Mucosa of rectum (tissue), 2 donors: ENCODE measurements around the gene ELOVL7.
"Not testable (repeated sequence)": the region's sequence is repeated elsewhere in the genome, so short reads cannot be mapped to it uniquely, and the experiment has no call there.

Experiments
- H3K27ac ChIP-seq, 2 donors: one replicate each; pipeline ENCODE4 v1.7.0; 2013; ENCODE audit warnings: inconsistent platforms in 2 of 2, low read depth in 2 of 2, low read length in 2 of 2
- H3K27me3 ChIP-seq, 2 donors: one replicate each; pipeline ENCODE4 v1.7.0; 2013; ENCODE audit warnings: low read length in 2 of 2; ENCODE audit not compliant: control insufficient read depth in 2 of 2, insufficient read depth in 2 of 2
- H3K36me3 ChIP-seq, 2 donors: one replicate each; pipeline ENCODE4 v1.7.0; 2013; ENCODE audit warnings: low read length in 2 of 2; ENCODE audit not compliant: control insufficient read depth in 2 of 2, insufficient read depth in 2 of 2
- H3K4me1 ChIP-seq, 2 donors: one replicate each; pipeline ENCODE4 v1.7.0; 2013; ENCODE audit warnings: low read length in 2 of 2, mild to moderate bottlenecking in 1 of 2; ENCODE audit not compliant: control insufficient read depth in 2 of 2, insufficient read depth in 2 of 2
- H3K4me3 ChIP-seq, 2 donors: one replicate each; pipeline ENCODE4 v1.7.0; 2013; ENCODE audit warnings: low read length in 2 of 2
- H3K9ac ChIP-seq, 2 donors: one replicate each; pipeline ENCODE4 v1.7.0; 2013; ENCODE audit warnings: low read length in 2 of 2, low read depth in 1 of 2, mild to moderate bottlenecking in 1 of 2
- H3K9me3 ChIP-seq, 2 donors: one replicate each; pipeline ENCODE4 v1.7.0; 2013; ENCODE audit warnings: low read length in 2 of 2; ENCODE audit not compliant: control insufficient read depth in 2 of 2
- donor health status: healthy.
- donor health status: Normal muscosa, but diverticular disease.

Gene ELOVL7

DNA sequence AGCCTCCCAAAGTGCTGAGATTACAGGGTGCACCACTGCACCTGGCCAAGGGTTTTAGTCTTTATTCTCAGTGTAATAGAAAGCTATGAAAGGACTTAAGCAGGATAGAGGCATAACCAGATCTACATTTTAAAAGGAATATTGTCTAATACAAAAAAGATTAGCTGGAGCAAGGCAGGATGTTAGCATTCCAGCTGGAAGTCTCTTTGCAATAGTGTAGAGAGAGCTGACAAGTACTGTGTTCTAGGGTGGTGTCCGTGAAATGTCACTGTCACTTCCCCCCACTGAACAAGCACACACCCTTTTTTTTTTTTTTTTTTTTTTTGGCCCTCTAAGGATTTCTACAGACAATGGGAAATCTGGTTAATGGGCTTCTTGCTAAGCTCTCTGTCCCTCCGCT, 119.9 kb downstream of the ELOVL7 start:
- Histone ChIP-seq H3K9ac (no peak overlapping the region), H3K27ac (no peak overlapping the region), H3K27me3 (no peaks in the 10 kb centered on the region), H3K36me3 (no peaks in the 10 kb centered on the region), H3K4me1 (no peaks in the 10 kb centered on the region), H3K4me3 (no peak overlapping the region), H3K9me3 (no peaks in the 10 kb centered on the region)

DNA sequence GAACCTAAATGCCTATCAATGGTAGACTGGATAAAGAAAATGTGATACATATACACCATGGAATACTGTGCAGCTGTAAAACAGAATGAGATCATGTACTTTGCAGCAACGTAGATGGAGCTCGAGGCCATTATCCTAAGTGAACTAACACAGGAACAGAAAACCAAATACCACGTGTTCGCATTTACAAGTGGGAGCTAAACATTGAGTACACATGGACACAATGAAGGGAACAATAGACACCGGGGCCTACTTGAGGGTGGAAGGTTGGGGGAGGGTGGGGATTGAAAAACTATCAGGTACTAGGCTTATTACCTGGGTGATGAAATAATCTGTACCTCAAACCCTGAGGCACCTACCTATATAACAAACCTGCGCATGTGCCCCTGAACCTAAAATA, 121.7 kb downstream of the ELOVL7 start:
- no peaks in the 10 kb centered on the region for H3K36me3 ChIP-seq
- no peaks in the 10 kb centered on the region for H3K9me3 ChIP-seq
- no peak overlapping the region for H3K27ac ChIP-seq
- no peaks in the 10 kb centered on the region for H3K27me3 ChIP-seq
- H3K9ac ChIP-seq: no peak overlapping the region
- H3K4me3 ChIP-seq: no peak overlapping the region
- no peaks in the 10 kb centered on the region for H3K4me1 ChIP-seq

DNA sequence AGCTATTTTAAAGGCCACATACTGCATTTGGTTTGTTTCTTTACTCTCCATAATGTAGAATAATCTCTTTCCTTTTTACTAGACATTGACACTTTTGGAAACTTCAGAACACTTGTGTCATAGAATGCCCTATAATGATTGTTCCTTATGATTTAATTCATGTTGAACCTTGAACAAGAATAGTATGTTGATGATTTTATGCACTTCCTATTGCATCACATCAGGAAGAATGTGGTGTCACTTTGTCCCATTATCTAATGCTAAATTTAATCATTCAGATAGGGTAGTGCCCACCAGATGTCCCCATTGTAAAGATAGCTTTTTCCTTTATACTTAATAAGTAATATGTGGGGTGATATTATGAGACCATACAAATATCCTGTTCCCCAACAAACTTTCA, 124.7 kb downstream of the ELOVL7 start:
- Histone ChIP-seq H3K4me3 (no peak overlapping the region), H3K4me1 (no peaks in the 10 kb centered on the region), H3K27me3 (no peaks in the 10 kb centered on the region), H3K36me3 (no peaks in the 10 kb centered on the region), H3K9me3 (no peaks in the 10 kb centered on the region), H3K9ac (no peak overlapping the region), H3K27ac (no peak overlapping the region)

DNA sequence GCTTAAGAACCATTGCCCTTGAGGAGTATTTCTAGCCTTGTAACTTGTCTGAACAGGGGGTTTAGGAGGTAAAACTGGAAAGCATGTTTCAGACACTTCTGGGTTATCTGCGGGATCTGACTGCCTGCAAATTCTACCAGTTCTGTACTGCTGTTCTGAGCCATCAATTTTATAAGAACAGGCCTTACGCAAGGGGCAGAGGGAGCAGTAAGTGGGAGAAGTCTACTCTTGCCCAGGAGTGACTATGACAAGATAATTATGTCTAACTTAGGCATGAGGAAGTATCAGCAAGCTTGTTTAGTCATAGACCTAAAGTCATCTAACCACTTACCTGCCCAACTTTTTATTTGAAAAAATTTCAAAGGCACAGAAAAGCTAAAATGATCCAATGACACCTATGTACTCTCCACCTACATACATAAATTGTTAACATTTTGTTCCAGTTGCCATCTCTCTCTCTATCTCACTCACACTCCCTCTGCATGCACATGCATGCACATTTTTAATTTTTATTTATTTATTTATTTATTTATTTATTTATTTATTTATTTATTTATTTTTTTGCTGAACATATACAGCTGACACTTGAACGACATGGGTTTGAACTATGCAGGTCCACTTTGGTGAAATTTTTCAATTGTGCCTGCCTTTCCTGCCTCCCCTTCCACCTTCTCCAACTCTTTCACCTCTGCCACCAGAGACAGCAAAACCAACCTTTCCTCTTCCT, 125.7 kb downstream of the ELOVL7 start:
- Histone ChIP-seq H3K27me3 (no peaks in the 10 kb centered on the region), H3K27ac (no peak overlapping the region), H3K9ac (no peak overlapping the region), H3K9me3 (no peaks in the 10 kb centered on the region), H3K4me3 (no peak overlapping the region), H3K4me1 (no peaks in the 10 kb centered on the region), H3K36me3 (no peaks in the 10 kb centered on the region)

DNA sequence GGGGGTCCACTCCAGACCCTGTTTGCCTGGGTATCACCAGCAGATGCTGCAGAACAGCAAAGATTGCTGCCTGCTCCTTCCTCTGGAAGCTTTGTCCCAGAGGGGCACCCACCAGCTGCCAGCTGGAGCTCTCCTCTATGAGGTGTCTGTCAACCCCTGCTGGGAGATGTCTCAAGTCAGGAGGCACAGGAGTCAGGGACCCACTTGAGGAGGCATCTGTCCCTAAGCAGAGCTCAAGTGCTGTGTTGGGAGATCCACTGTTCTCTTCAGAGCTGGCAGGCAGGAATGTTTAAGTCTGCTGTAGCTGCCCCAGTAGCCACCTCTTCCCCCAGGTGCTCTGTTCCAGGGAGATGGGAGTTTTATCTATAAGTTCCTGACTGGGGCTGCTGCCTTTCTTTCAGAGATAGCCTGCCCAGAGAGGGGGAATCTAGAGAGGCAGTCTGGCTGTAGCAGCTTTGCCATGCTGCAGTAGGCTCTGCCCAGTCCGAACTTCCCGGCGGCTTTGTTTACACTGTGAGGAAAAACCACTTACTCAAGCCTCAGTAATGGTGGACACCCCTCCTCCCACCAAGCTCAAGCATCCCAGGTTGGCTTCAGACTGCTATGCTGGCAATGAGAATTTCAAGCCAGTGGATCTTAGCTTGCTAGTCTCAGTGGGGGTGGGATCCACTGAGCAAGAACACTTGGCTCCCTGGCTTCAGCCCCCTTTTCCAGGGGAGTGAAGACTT, 128.7 kb downstream of the ELOVL7 start:
- not testable (repeated sequence) for H3K4me3 ChIP-seq, H3K27me3 ChIP-seq, H3K36me3 ChIP-seq, H3K9me3 ChIP-seq, H3K4me1 ChIP-seq, H3K27ac ChIP-seq, H3K9ac ChIP-seq

DNA sequence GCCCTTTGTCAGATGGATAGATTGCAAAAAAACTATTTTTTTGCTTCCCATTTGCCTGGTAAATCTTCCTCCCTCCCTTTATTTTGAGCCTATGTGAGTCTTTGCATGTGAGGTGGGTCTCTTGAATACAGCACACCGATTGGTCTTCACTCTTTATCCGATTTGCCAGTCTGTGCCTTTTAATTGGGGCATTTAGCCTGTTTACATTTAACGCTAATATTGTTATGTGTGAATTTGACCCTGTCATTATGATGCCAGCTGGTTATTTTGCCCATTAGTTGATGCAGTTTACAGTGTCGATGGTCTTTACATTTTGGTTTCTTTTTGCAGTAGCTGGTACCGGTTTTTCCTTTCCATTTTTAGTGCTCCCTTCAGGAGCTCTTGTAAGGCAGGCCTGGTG, 131.1 kb downstream of the ELOVL7 start:
- no peaks in the 10 kb centered on the region for H3K36me3 ChIP-seq
- H3K27me3 ChIP-seq: no peaks in the 10 kb centered on the region
- no peak overlapping the region for H3K9ac ChIP-seq
- no peak overlapping the region for H3K4me3 ChIP-seq
- H3K4me1 ChIP-seq: no peaks in the 10 kb centered on the region
- no peak overlapping the region for H3K27ac ChIP-seq
- no peaks in the 10 kb centered on the region for H3K9me3 ChIP-seq

DNA sequence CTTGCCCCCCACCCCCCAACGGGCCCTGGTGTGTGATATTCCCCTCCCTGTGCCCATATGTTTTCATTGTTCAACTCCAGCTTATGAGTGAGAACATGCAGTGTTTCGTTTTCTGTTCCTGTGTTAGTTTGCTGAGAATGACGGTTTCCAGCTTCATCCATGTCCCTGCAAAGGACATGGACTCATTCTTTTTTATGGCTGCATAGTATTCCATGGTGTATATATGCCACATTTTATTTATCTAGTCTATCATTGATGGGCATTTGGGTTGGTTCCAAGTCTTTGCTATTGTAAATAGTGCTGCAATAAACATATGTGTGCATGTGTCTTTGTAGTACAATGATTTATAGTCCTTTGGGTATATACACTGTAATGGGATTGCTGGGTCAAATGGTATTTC, 132.2 kb downstream of the ELOVL7 start:
- H3K4me1 ChIP-seq, H3K9ac ChIP-seq, H3K4me3 ChIP-seq, H3K9me3 ChIP-seq, H3K36me3 ChIP-seq, H3K27ac ChIP-seq, H3K27me3 ChIP-seq: not testable (repeated sequence)

DNA sequence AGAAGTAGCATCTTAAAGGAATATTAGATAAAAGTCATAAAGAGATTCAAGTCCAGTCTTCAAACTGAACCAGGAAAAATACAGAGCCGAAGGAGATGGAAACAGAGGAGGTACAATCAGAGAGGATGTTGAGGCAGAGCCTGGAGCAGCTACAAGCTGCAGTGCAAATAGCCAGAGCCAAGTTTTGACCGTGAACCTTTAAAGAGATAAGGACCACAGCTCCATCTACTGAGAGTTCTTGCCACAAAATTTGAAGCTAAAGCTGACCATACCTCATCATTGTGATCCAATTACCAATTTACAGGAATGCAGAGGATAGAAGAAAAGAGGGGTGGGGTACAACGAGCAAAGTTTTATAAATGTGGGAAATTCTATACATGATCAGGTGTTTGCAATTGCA, 133.7 kb downstream of the ELOVL7 start:
- Histone ChIP-seq H3K27me3 (no peaks in the 10 kb centered on the region), H3K9me3 (no peaks in the 10 kb centered on the region), H3K36me3 (no peaks in the 10 kb centered on the region), H3K4me1 (no peaks in the 10 kb centered on the region), H3K27ac (no peak overlapping the region), H3K4me3 (no peak overlapping the region), H3K9ac (no peak overlapping the region)

DNA sequence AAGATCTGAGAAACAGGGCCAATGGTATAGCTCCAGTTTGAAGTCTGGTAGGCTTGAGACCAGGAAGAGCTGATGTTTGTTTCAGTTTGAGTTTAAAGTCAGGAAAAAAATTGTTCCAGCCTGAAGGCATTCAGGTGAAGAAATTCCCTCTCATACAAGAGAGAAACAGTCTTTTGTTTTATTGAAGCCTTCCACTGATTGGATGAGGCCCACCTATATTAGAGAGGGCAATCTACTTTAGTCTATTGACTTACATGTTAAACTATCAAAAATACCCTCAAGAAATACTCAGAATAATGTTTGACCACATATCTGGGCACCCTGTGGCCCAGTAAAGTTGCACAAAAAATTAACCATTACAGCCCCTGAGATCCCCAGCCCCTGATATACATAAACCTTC, 138.9 kb downstream of the ELOVL7 start:
- H3K36me3 ChIP-seq: no peaks in the 10 kb centered on the region
- peaks cover 4 to 6% of the 10 kb centered on the region in 2 donors for H3K4me1 ChIP-seq
- no peak overlapping the region for H3K4me3 ChIP-seq
- H3K9me3 ChIP-seq: no peaks in the 10 kb centered on the region
- H3K9ac ChIP-seq: no peak overlapping the region
- H3K27ac ChIP-seq: no peak overlapping the region
- H3K27me3 ChIP-seq: no peaks in the 10 kb centered on the region

DNA sequence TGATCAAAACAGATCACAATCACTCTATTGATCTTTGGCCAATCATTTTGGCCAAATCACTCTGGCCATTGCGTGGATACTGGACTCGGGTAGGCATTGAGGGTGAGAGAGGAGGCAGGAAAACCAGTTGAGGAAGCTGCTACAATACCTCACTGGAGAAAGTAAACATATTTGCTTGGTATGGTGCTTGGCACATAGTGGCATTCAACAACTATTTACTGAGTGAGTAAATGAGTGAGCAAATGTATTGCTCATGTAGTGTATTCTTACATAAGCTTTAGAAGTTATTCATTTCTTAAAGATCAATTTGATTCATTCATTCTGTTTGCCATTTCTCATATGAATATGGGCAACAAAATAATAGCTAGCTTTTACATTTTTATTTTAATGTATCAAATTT, 140.1 kb downstream of the ELOVL7 start:
- Histone ChIP-seq H3K9me3 (no peaks in the 10 kb centered on the region), H3K4me3 (no peak overlapping the region), H3K27ac (no peak overlapping the region), H3K4me1 (peaks cover 7 to 11% of the 10 kb centered on the region in 2 donors), H3K27me3 (no peaks in the 10 kb centered on the region), H3K9ac (no peak overlapping the region), H3K36me3 (no peaks in the 10 kb centered on the region)
